Measurements from ENCODE around the gene AK1.
"Not testable (repeated sequence)": the region's sequence is repeated elsewhere in the genome, so short reads cannot be mapped to it uniquely, and the experiment has no call there.

The AK1 gene

GRCh38 chr9:127850286-127850830 is 27.1 kb downstream of the AK1 start:
- TF ChIP-seq, protein P1, sequence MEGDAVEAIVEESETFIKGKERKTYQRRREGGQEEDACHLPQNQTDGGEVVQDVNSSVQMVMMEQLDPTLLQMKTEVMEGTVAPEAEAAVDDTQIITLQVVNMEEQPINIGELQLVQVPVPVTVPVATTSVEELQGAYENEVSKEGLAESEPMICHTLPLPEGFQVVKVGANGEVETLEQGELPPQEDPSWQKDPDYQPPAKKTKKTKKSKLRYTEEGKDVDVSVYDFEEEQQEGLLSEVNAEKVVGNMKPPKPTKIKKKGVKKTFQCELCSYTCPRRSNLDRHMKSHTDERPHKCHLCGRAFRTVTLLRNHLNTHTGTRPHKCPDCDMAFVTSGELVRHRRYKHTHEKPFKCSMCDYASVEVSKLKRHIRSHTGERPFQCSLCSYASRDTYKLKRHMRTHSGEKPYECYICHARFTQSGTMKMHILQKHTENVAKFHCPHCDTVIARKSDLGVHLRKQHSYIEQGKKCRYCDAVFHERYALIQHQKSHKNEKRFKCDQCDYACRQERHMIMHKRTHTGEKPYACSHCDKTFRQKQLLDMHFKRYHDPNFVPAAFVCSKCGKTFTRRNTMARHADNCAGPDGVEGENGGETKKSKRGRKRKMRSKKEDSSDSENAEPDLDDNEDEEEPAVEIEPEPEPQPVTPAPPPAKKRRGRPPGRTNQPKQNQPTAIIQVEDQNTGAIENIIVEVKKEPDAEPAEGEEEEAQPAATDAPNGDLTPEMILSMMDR (IDR thresholded peaks at IDR 0.05; ENCODE audit: low read depth, low read length), result no peak
- H3K4me3 ChIP-seq (ENCODE audit: low read depth, low read length), result no peak overlapping the region

DNA sequence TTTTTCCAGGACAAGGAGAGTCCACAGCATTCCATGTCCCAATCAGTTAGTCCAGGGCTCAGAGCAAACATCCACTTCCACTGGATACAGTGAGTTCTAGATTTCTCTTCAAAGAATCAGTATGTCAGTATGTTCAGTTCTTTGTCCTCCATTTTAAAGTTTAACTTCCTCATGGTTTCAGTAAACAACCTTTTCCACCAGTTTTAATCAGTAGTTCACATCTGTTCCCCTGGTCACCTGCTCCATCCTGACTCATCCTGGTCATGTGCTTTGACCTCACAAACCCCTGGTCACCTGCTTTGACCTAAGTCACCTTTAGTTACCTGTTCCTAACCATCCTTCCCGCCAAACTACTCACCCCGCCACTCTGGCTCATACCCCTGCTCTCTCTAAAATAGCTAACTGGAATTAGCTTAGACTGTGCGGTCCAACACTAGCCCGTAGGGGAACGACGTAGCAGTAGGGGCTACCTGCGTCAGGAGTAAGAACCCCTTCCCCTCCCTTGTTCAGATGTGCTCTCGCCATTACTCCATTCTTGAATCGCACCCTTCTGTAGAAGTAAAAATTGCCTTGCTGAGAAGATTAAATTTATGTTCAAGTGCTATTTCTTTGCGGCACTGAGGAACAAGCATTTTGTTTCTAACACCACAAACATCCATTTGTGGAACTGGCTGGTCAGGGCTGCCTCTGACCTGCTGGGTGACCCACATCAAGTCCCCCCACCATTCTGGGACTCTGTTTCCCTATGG is 28.5 kb downstream of the AK1 start:
- H3K4me3 ChIP-seq (ENCODE audit: low read depth, low read length), result no peak overlapping the region
- TF ChIP-seq, protein P1 (IDR thresholded peaks at IDR 0.05; ENCODE audit: low read depth, low read length), result no peak

- H3K4me3 ChIP-seq (ENCODE audit: low read depth, low read length), result no peak overlapping the region
- TF ChIP-seq, protein P1 (IDR thresholded peaks at IDR 0.05; ENCODE audit: low read depth, low read length), result no peak
These were observed 29.4 kb downstream of the AK1 start for GRCh38 chr9:127847833-127848755.

- H3K4me3 ChIP-seq (ENCODE audit: low read depth, low read length), result no peak overlapping the region
- TF ChIP-seq, protein P1 (IDR thresholded peaks at IDR 0.05; ENCODE audit: low read depth, low read length), result no peak
These were observed 30.3 kb downstream of the AK1 start for GRCh38 chr9:127847178-127847510.

GRCh38 chr9:127846443-127847177 is 30.9 kb downstream of the AK1 start:
- TF ChIP-seq, protein P1 (IDR thresholded peaks at IDR 0.05; ENCODE audit: low read depth, low read length), result no peak
- no peak overlapping the region for H3K4me3 ChIP-seq (ENCODE audit: low read depth, low read length)

DNA sequence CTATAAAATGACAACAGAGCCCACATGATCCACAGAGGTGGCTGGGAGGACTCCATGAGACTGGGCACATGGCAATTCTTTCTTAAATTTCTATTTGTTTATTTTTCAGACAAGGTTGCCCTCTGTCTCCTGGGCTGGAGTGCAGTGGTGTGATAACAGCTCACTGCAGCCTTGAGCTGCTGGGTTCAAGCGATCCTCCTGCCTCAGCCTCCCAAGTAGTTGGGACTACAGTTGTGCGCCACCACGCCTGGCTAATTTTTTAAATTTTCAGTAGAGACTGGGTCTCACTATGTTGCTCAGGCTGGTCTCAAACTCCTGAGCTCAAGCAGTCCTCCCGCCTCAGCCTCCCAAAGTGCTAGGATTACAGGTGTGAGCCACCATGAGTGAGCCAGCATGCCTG is 31.9 kb downstream of the AK1 start:
- H3K4me3 ChIP-seq (ENCODE audit: low read depth, low read length), result not testable (repeated sequence)

GRCh38 chr9:127844821-127845359 is 32.6 kb downstream of the AK1 start:
- no peak overlapping the region for H3K4me3 ChIP-seq (ENCODE audit: low read depth, low read length)
- TF ChIP-seq, protein P1 (IDR thresholded peaks at IDR 0.05; ENCODE audit: low read depth, low read length), result no peak

Measured in WI38 (cell line).